Transverse colon (tissue), 4 donors: ENCODE data around the gene GRK3. TPM values are rescaled to one million over a fixed set of nuclear protein-coding genes. Genes with fewer than 3 reads are reported as not detected.

Experiments used
- DNase-seq: peaks from one replicate; pipeline ENCODE4 v3.0.0-alpha.2; 2019
- H3K27ac ChIP-seq, 4 donors: fragments of 200-600 bp; sonication (generic); 2 replicates each; pipeline ENCODE4 v1.5.1; 2016 to 2018; ENCODE audit warnings: inconsistent platforms in 4 of 4
- H3K27me3 ChIP-seq: fragments of 200-600 bp; sonication (generic); 2 replicates; pipeline ENCODE4 v1.5.1; 2017; ENCODE audit warnings: inconsistent platforms
- H3K36me3 ChIP-seq, 4 donors: fragments of 200-600 bp; sonication (generic); 2 replicates each; pipeline ENCODE4 v1.5.1; 2017 to 2019; ENCODE audit warnings: inconsistent platforms in 4 of 4
- H3K4me1 ChIP-seq, 4 donors: fragments of 200-600 bp; sonication (generic); 2 replicates each; pipeline ENCODE4 v1.5.1; 2017 to 2020; ENCODE audit warnings: inconsistent platforms in 4 of 4
- H3K4me3 ChIP-seq, 4 donors: fragments of 200-600 bp; sonication (generic); 1 replicate in 1 of 4; 2 replicates in 3 of 4; pipeline versions ENCODE4 v1.5.1 to v1.6.1; 2017 to 2019; ENCODE audit warnings: inconsistent platforms in 4 of 4
- H3K9me3 ChIP-seq, 2 donors: fragments of 200-600 bp; sonication (generic); 2 replicates each; pipeline ENCODE4 v1.5.1; 2017 to 2019; ENCODE audit warnings: inconsistent platforms in 2 of 2
- EP300 ChIP-seq: sonication (generic); formaldehyde crosslinking; IDR thresholded peaks from one replicate; pipeline ENCODE4 v1.6.1; 2017; ENCODE audit warnings: antibody characterized with exemption, low read depth
- POLR2A ChIP-seq: fragments of 450-650 bp; IDR thresholded peaks from one replicate; pipeline ENCODE4 v1.6.1; 2016; ENCODE audit warnings: antibody characterized with exemption, mild to moderate bottlenecking, moderate library complexity
- POLR2AphosphoS5 ChIP-seq, 3 donors: sonication (generic); formaldehyde crosslinking; IDR thresholded peaks; one replicate each; pipeline ENCODE4 v1.6.1; 2016; ENCODE audit warnings: antibody characterized with exemption in 3 of 3
- WGBS, 2 donors: methylation state at CpG; one replicate each; pipeline ENCODE4 v1.1.5; 2018; ENCODE audit warnings: low coverage in 1 of 2; 5-methylcytosine and 5-hydroxymethylcytosine counted together
- in situ Hi-C, 4 donors: fragments of 200-750 bp; cut with MboI; loops; one replicate each; pipeline versions ENCODE4 v1.15.0 to v1.15.1; 2017; ENCODE audit warnings: low sequenced_read_pairs in 3 of 4, low pct_ligation_motif_present in 1 of 4, low pct_unique_long_range_greater_than_20kb in 1 of 4
- intact Hi-C: fragments of 100-400 bp; cut with DNase I; formaldehyde crosslinking; loops from one replicate; pipeline ENCODE4 v1.15.1; 2023; ENCODE audit warnings: low total_unique reads
- total RNA-seq, 4 donors: library from RNA; depleted of rRNA; stranded (reverse); fragments of >200 nt; gene quantifications; one replicate each; pipeline ENCODE4 v1.1.0, GENCODE V29; 2016
- TF ChIP-seq, protein P1 (sequence below), 5 experiments: fragments of 200-600 bp in 3 of 5; fragments of 450-650 bp in 2 of 5; sonication (generic) in 3 of 5; IDR thresholded peaks; 1 replicate in 2 of 5; 2 replicates in 3 of 5; pipeline ENCODE4 v1.5.1; 2016 to 2017; ENCODE audit warnings: antibody characterized with exemption in 5 of 5, inconsistent platforms in 3 of 5, mild to moderate bottlenecking in 2 of 5, moderate library complexity in 1 of 5

The GRK3 gene
- total RNA-seq, 4 donors from 2014 or later, result 1.6 to 7.9 (median 4.2) TPM

DNA sequence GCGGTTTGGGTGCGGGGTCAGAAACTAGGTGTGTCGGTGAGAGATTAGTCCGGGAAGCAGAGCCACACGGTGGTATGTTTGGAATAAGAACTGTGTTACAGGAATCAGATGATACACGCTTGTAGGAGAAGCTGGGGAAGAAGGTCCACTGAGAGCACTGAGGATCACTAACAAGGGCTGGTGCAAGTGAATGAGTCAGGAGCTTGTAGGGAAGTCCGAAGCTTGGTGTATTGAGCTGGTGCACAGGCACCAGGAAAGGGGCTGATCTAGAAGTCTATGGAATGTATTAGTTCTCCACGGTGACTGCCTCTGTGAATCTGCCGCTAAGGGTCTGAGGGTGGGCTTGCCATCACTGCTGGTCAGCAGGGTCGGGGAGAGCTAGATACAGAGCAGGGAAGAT lies 18.8 kb upstream of the GRK3 start:
- intact Hi-C loops, result no loop called here
- DNase-seq, result no peak
- peaks cover 0 to 4% (median 3%) of the 10 kb centered on the region in 4 donors for H3K4me1 ChIP-seq
- no peaks in the 10 kb centered on the region for H3K9me3 ChIP-seq
- H3K4me3 ChIP-seq, result no peak overlapping the region
- in situ Hi-C loops, result no loop called here
- H3K27ac ChIP-seq, result no peak overlapping the region
- TF ChIP-seq, protein P1, sequence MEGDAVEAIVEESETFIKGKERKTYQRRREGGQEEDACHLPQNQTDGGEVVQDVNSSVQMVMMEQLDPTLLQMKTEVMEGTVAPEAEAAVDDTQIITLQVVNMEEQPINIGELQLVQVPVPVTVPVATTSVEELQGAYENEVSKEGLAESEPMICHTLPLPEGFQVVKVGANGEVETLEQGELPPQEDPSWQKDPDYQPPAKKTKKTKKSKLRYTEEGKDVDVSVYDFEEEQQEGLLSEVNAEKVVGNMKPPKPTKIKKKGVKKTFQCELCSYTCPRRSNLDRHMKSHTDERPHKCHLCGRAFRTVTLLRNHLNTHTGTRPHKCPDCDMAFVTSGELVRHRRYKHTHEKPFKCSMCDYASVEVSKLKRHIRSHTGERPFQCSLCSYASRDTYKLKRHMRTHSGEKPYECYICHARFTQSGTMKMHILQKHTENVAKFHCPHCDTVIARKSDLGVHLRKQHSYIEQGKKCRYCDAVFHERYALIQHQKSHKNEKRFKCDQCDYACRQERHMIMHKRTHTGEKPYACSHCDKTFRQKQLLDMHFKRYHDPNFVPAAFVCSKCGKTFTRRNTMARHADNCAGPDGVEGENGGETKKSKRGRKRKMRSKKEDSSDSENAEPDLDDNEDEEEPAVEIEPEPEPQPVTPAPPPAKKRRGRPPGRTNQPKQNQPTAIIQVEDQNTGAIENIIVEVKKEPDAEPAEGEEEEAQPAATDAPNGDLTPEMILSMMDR (IDR thresholded peaks at IDR 0.05), result no peak
- TF ChIP-seq POLR2A, result no peak
- 89 to 96% methylated on average over 4 to 10 of the region's 10 CpGs for WGBS, 2 donors
- H3K36me3 ChIP-seq, result no peaks in the 10 kb centered on the region
- H3K27me3 ChIP-seq, result no peaks in the 10 kb centered on the region

DNA sequence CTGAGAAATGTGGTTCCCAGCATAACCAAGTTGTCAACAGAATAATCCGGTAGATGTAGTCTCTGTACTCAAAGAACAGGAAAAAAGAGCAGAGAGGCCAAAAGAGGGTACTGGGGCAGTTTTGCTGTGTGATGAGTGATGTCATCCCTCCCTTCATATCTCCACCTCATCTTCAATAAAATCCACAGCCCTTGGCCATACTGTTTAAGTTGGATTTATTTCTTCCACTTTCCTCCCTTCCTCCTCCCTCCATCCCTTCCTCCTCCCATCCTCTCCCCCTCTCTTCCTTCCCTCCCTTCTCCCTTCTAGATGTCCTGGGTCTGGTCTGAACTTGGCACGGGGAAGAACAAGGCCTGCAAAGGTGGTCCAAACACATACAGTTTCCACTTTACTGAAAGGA lies 18.2 kb upstream of the GRK3 start:
- in situ Hi-C loops (no loop called here), intact Hi-C loops (no loop called here)
- WGBS, 2 donors, result 82 to 100% methylated on average over 2 of the region's 2 CpGs
- no peak overlapping the region for H3K4me3 ChIP-seq
- H3K4me1 ChIP-seq, result peaks cover 0 to 4% (median 3%) of the 10 kb centered on the region in 4 donors
- no peaks in the 10 kb centered on the region for H3K27me3 ChIP-seq
- H3K36me3 ChIP-seq, result no peaks in the 10 kb centered on the region
- TF ChIP-seq, protein P1 (IDR thresholded peaks at IDR 0.05), result no peak
- TF ChIP-seq POLR2A, result no peak
- TF ChIP-seq EP300, result no peak
- no peak for TF ChIP-seq POLR2AphosphoS5 (IDR thresholded peaks at IDR 0.05)
- H3K9me3 ChIP-seq, result no peaks in the 10 kb centered on the region
- no peak for DNase-seq
- H3K27ac ChIP-seq, result no peak overlapping the region

DNA sequence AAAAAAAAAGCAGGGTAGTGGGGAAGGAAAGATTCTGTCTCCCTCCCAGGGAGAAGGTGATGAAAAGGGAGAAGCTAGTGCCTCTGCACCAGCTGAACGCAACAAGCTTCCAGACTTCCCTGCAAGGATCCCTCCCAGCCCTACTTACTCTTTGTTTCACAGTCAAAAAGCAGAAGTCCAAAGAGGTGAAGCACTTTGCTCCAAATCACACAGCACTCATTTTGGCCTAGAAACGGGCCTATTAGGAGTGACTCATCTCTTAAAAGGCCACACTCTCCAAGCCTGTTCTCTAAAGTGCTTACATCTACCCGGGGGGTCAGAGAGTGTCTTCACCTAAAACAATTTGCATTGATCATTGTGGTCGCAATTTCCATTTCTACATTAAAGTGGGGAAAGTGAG lies 17.7 kb upstream of the GRK3 start:
- H3K27ac ChIP-seq, result no peak overlapping the region
- H3K27me3 ChIP-seq, result no peaks in the 10 kb centered on the region
- TF ChIP-seq POLR2AphosphoS5 (IDR thresholded peaks at IDR 0.05) (no peak), EP300 (no peak), POLR2A (no peak)
- TF ChIP-seq, protein P1 (IDR thresholded peaks at IDR 0.05), result no peak
- H3K36me3 ChIP-seq, result no peaks in the 10 kb centered on the region
- H3K4me1 ChIP-seq, result peaks cover 0 to 4% (median 3%) of the 10 kb centered on the region in 4 donors
- in situ Hi-C loops (no loop called here), intact Hi-C loops (no loop called here)
- 67 to 78% methylated on average over 2 to 4 of the region's 4 CpGs for WGBS, 2 donors
- DNase-seq, result no peak
- H3K4me3 ChIP-seq, result no peak overlapping the region
- no peaks in the 10 kb centered on the region for H3K9me3 ChIP-seq

DNA sequence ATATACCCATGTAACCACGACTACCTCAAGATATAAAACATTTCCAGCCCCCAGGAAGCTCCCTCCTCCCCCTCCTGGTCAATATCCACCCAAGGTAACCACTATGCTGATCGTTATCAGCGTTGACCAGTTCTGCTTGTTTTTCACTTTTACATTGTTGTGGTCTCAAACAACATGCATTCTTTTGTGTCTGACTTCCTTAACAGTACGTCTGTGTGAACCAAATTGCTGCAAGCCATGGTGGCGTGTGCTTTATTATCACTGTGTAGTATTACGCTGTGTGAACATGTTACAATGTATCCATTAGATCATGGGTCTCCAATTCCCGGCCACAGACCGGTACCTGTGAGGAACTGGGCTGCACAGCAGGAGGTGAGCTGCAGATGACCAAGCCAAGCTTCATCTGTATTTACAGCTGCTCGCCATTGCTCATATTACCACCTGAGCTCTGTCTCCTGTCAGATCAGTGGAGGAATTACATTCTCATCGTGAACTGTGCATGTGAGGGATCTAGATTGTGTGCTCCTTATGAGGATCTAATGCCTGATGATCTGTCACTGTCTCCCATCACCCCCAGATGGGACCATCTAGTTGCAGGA lies 15.5 kb upstream of the GRK3 start:
- no peaks in the 10 kb centered on the region for H3K27me3 ChIP-seq
- in situ Hi-C loops, result no loop called here
- DNase-seq, result no peak
- intact Hi-C loops, result no loop called here
- no peaks in the 10 kb centered on the region for H3K36me3 ChIP-seq
- H3K27ac ChIP-seq, result no peak overlapping the region
- peaks cover 0 to 4% (median 3%) of the 10 kb centered on the region in 4 donors for H3K4me1 ChIP-seq
- no peak for TF ChIP-seq POLR2AphosphoS5 (IDR thresholded peaks at IDR 0.05)
- TF ChIP-seq EP300, result no peak
- no peak for TF ChIP-seq POLR2A
- TF ChIP-seq, protein P1 (IDR thresholded peaks at IDR 0.05), result no peak
- 70 to 81% methylated on average over 4 to 10 of the region's 10 CpGs for WGBS, 2 donors
- no peak overlapping the region for H3K4me3 ChIP-seq
- H3K9me3 ChIP-seq, result no peaks in the 10 kb centered on the region
